T-helper 1 cell treated with Interleukin-12 subunit alpha and Interleukin-12 subunit beta and Interleukin-4 antibody, amounts not matched to agents 30 μg/mL and 1 μg/mL, for 36 hours (primary cell): ENCODE measurements around the gene ZC3H12D.
"Not testable (repeated sequence)": the region's sequence is repeated elsewhere in the genome, so short reads cannot be mapped to it uniquely, and the experiment has no call there.

Experiments used
- H3K27ac Mint-ChIP-seq: one replicate; pipeline ENCODE4 v1.8.0; 2021; ENCODE audit warnings: mild to moderate bottlenecking, mixed read lengths
- H3K27me3 Mint-ChIP-seq: one replicate; pipeline ENCODE4 v1.8.0; 2021; ENCODE audit warnings: low read depth, mixed read lengths
- H3K36me3 Mint-ChIP-seq: one replicate; pipeline ENCODE4 v1.8.0; 2021; ENCODE audit warnings: low read depth, mixed read lengths
- H3K4me1 Mint-ChIP-seq: one replicate; pipeline ENCODE4 v1.8.0; 2021; ENCODE audit warnings: low read depth, mixed read lengths
- H3K4me3 Mint-ChIP-seq: one replicate; pipeline ENCODE4 v1.8.0; 2021; ENCODE audit warnings: mild to moderate bottlenecking, moderate library complexity, mixed read lengths
- H3K9me3 Mint-ChIP-seq: one replicate; pipeline ENCODE4 v1.8.0; 2021; ENCODE audit warnings: mixed read lengths

ZC3H12D gene

DNA sequence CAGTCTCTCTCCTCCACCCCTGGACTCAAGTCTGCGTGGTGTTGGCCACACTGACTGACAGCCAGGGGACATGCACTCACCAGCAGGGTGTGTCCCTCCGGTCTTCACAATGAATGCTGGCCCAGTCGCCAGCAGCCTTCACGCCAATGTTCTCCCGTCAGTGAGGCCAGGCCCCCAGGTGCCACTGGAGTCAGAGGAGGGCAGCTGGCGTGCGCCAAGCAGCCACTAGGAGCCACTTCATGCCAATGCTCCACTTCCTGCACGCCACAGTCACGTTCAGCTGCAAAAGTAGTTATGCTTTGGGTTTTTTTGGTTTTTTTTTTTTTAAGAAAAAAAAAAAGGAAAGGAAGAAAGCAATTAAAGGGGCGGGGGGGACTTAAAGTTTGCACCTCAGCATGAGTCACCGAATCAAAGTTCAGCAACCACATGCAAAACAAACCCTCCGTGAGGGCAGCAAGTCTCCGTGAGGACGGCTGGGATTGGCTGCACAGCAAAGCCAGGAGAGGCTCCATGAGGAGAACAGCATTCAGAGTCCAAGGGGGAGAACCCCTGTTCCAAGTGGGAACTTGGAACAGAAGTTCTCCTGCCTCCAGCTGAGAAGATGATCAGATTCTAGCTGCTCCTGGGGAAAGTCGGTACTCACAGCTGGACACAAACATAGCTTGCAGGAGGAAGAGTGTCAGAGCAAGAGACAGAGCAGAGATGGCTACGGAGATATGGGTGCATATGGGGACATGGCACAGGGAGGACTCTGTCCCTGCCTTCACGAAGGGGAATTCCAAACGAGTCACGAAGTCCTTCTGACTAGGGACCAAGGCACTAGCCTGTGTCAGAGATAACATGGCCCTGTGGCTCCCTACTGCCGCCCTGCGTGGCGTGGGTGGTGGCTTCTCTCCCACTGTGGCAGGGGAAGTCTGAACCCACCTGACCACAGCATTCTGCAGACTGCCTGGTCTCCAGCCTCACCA lies at the start of gene ZC3H12D:
Gene ZC3H12D (minus strand): TSS at position 282 of the 968 bp plus-strand sequence. CDS start 10,471 bp downstream, outside the sequence.
- Mint-ChIP-seq H3K4me3 (peak within 1 kb of the TSS; percentile 98), H3K27me3 (no peaks in the 10 kb centered on the region), H3K27ac (peak within 1 kb of the TSS; percentile 97), H3K4me1 (peaks cover 48% of the 10 kb centered on the region), H3K36me3 (peaks cover 22% of the 10 kb centered on the region), H3K9me3 (no peaks in the 10 kb centered on the region)

DNA sequence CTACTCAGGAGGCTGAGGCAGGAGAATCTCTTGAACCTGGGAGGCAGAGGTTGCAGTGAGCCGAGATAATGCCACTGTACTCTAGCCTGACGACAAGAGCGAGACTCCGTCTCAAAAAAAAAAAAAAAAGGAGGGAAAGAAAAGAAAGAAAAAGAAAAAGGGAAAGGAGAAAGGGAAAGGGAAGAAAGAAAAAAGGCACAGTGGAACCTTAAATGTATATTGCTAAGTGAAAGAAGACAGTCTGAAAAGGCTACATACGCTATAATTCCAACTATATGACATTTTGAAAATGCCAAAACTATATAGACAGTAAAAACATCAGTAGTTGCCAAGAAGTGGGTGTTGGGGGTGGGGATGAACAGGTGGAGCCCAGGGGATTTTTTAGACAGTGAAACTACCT lies 44.8 kb upstream of the ZC3H12D start:
- Mint-ChIP-seq H3K4me1 (peaks cover 4% of the 10 kb centered on the region), H3K9me3 (no peaks in the 10 kb centered on the region), H3K36me3 (peaks cover 33% of the 10 kb centered on the region), H3K27ac (no peak overlapping the region), H3K4me3 (no peak overlapping the region), H3K27me3 (no peaks in the 10 kb centered on the region)

GRCh38 chr6:149515494-149515893 lies 30.7 kb upstream of the ZC3H12D start:
- H3K4me3 Mint-ChIP-seq: no peak overlapping the region
- H3K27me3 Mint-ChIP-seq: no peaks in the 10 kb centered on the region
- H3K9me3 Mint-ChIP-seq: peaks cover 4% of the 10 kb centered on the region
- H3K4me1 Mint-ChIP-seq: peaks cover 42% of the 10 kb centered on the region
- H3K36me3 Mint-ChIP-seq: peaks cover 31% of the 10 kb centered on the region
- peak overlapping the region; percentile 24 for H3K27ac Mint-ChIP-seq

DNA sequence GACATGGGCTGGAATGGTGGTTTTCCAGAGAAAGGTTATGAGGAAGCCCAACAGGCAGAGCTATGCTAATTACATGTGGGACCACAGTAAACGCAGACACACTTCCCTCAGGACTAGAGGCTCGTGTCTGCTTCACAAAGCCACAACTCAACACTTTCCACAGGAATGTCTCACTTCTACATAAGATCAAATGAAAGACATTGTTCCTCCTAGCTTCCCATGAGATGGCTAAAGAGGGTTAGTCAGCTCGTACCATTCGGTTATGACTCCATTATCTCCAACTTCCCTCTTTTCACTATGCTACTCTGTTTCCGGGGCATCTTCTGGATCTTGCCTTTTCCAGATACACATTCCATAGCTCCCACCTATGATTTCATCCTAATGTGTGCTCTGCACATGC lies 29.1 kb upstream of the ZC3H12D start:
- Mint-ChIP-seq H3K4me3 (no peak overlapping the region), H3K27ac (no peak overlapping the region), H3K4me1 (peaks cover 45% of the 10 kb centered on the region), H3K36me3 (peaks cover 30% of the 10 kb centered on the region), H3K9me3 (peaks cover 4% of the 10 kb centered on the region), H3K27me3 (no peaks in the 10 kb centered on the region)

DNA sequence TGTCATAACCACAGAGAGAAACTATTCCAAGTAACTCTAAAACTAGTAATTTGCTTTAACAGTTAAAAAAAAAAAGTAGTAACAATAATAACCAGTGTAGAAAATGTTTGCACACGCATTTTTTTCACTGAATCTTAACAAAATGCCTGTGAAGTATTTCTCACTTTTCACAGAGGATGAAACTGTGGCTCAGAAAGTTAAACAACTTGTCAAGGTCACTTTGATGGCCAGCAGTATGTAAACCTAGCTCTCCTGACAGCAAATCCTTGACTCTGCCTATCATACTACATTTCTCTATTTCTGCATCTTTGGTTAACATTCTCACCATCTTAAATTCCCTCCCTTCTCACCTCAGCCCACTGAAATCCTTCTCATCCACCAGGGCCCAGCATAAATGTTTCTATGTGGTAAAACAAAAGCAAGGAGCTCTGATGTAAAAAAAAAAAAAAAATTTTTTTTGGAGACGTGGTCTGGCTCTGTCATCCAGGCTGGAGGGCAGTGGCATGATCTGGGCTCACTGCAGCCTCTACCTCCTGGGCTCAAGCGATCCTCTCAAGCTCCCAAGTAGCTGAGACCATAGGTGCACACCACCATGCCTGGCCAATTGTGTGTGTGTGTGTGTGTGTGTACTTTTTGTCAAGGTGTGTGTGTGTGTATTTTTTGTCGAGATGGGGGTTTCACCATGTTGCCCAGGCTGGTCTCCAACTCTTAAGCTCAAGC lies 26.1 kb upstream of the ZC3H12D start:
- H3K27ac Mint-ChIP-seq: peak overlapping the region; percentile 33
- peaks cover 24% of the 10 kb centered on the region for H3K36me3 Mint-ChIP-seq
- H3K27me3 Mint-ChIP-seq: no peaks in the 10 kb centered on the region
- peaks cover 40% of the 10 kb centered on the region for H3K4me1 Mint-ChIP-seq
- peaks cover 4% of the 10 kb centered on the region for H3K9me3 Mint-ChIP-seq
- H3K4me3 Mint-ChIP-seq: no peak overlapping the region

DNA sequence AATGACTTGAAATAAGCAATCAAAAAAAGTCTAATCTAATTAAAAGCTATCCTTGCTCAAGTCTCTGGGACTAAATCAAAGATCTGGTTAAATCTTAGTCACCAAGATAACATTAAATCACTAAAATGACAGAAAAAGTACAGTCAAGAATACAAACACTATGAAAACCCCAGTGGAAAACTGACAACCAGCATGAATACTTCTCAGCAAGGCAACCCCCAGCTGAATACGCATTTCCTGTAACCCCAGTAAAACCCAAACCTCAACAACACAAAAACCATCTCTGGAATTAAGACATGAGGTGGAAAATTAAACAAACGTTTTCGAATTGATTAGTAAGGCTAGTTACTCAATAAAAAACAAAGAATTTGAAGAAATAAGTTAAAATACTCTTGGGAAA lies 23.7 kb upstream of the ZC3H12D start:
- H3K9me3 Mint-ChIP-seq: no peaks in the 10 kb centered on the region
- peaks cover 46% of the 10 kb centered on the region for H3K4me1 Mint-ChIP-seq
- peaks cover 28% of the 10 kb centered on the region for H3K36me3 Mint-ChIP-seq
- H3K27me3 Mint-ChIP-seq: no peaks in the 10 kb centered on the region
- peak overlapping the region; percentile 74 for H3K27ac Mint-ChIP-seq
- peak overlapping the region; percentile 47 for H3K4me3 Mint-ChIP-seq

DNA sequence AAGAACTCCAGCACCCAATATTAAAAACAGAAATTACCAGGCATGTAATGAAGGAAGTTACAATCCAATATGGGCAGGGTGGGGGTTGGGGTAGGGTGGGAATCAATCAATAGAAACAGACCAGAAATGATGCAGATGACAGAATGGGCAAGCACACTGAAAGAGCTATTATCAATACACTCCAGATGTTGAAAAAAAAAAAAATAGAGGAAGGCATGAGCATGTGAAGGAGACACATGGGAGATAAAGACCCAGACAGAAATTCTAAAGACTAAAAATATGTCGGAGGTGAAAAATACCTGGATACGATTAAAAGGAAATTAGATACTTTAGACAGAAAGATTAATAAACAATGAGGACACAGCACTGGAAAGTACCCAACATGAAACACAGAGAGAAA lies 19.1 kb upstream of the ZC3H12D start:
- H3K27me3 Mint-ChIP-seq: no peaks in the 10 kb centered on the region
- no peak overlapping the region for H3K27ac Mint-ChIP-seq
- no peak overlapping the region for H3K4me3 Mint-ChIP-seq
- H3K4me1 Mint-ChIP-seq: peaks cover 46% of the 10 kb centered on the region
- peaks cover 33% of the 10 kb centered on the region for H3K36me3 Mint-ChIP-seq
- no peaks in the 10 kb centered on the region for H3K9me3 Mint-ChIP-seq

DNA sequence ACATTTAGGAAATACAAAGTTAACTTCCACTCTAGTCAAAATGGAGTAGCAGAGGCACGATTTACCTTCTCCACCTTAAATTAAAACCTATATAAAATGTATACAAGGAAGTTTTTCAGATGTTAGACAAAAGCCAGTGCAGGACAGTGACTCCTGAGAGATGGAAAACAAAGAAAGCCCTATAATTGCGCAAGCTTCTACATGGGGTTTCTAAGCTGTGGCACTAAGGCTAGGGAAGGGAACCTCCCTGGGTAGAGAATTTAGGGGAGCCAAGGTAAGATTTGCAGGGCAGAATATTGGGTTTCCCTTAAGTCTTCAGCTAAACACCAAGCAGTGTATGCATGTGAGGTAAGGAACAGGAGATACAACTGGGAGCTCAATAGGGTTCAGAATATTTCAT lies 18.5 kb upstream of the ZC3H12D start:
- Mint-ChIP-seq H3K4me3 (no peak overlapping the region), H3K36me3 (peaks cover 35% of the 10 kb centered on the region), H3K4me1 (peaks cover 44% of the 10 kb centered on the region), H3K9me3 (no peaks in the 10 kb centered on the region), H3K27ac (no peak overlapping the region), H3K27me3 (no peaks in the 10 kb centered on the region)

DNA sequence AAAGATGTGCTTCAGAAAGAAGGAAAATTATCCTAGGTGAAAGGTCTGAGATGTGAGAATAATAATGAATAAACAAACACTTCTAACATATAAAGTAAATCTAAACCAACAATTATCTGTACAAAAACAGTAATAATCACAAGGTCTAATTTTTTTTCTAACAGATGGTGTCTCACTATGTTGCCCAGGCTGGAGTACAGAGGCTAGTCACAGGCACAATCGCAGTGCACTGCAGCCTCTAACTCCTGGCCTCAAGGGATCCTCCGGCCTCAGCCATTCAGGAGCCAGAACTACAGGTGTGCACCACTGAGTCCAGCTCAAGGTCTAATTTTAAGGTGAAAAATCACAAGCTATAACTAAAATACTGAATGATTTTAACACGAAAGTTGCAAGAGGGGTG lies 17.0 kb upstream of the ZC3H12D start:
- H3K27ac Mint-ChIP-seq: peak overlapping the region; percentile 1

DNA sequence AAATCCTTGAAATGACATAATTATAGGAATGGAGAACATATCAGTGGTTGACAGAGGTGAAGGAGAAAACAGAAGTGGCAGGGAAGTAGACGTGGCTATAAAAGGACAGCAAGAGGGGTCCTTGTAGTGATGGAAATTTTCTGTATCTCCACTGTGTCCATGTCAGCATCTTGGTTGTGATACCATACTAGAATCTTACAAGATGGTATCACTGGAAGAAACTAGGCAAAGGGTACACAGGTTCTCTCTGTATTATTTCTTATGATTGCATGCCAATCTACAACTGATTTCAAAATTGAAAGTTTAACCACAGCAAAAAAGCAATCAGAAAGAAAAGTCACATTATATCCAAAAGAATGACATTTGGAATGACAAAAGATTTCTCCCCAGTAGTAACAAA lies 16.4 kb upstream of the ZC3H12D start:
- H3K4me1 Mint-ChIP-seq: peaks cover 54% of the 10 kb centered on the region
- H3K27ac Mint-ChIP-seq: no peak overlapping the region
- H3K4me3 Mint-ChIP-seq: no peak overlapping the region
- peaks cover 34% of the 10 kb centered on the region for H3K36me3 Mint-ChIP-seq
- H3K9me3 Mint-ChIP-seq: no peaks in the 10 kb centered on the region
- H3K27me3 Mint-ChIP-seq: no peaks in the 10 kb centered on the region

More for the DNA sequence above, 17.0 kb upstream of the ZC3H12D start:
- peaks cover 32% of the 10 kb centered on the region for H3K36me3 Mint-ChIP-seq
- H3K27me3 Mint-ChIP-seq: no peaks in the 10 kb centered on the region
- H3K4me3 Mint-ChIP-seq: no peak overlapping the region
- H3K9me3 Mint-ChIP-seq: no peaks in the 10 kb centered on the region
- peaks cover 49% of the 10 kb centered on the region for H3K4me1 Mint-ChIP-seq

DNA sequence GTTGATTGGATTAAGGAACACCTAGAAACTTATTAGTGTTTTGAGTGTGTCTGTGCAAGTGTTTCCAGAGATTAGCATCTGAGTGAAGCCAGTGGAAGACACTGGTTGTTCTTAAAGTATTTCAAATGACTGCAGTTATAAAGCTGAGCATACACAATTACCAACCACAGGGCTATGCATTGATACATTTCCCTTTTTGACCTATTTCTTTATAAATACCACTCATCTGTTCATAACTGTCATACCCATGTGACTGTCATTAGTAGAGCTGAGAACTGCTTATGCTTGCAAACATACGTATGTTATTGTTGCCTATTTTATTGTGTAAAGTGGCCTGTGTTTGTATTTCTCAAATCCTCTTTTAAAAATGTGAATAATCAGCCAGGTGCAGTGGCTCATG lies 15.3 kb upstream of the ZC3H12D start:
- H3K27me3 Mint-ChIP-seq: no peaks in the 10 kb centered on the region
- H3K36me3 Mint-ChIP-seq: peaks cover 25% of the 10 kb centered on the region
- peaks cover 57% of the 10 kb centered on the region for H3K4me1 Mint-ChIP-seq
- H3K4me3 Mint-ChIP-seq: no peak overlapping the region
- H3K9me3 Mint-ChIP-seq: no peaks in the 10 kb centered on the region
- no peak overlapping the region for H3K27ac Mint-ChIP-seq

- H3K27ac Mint-ChIP-seq: peak overlapping the region; percentile 45
- H3K9me3 Mint-ChIP-seq: no peaks in the 10 kb centered on the region
- H3K36me3 Mint-ChIP-seq: peaks cover 22% of the 10 kb centered on the region
- H3K4me3 Mint-ChIP-seq: no peak overlapping the region
- peaks cover 62% of the 10 kb centered on the region for H3K4me1 Mint-ChIP-seq
- no peaks in the 10 kb centered on the region for H3K27me3 Mint-ChIP-seq
Observed at GRCh38 chr6:149499066-149499465, 14.3 kb upstream of the ZC3H12D start.

- H3K27ac Mint-ChIP-seq: peak overlapping the region; percentile 90
- H3K36me3 Mint-ChIP-seq: peaks cover 17% of the 10 kb centered on the region
- peak overlapping the region; percentile 63 for H3K4me3 Mint-ChIP-seq
- no peaks in the 10 kb centered on the region for H3K9me3 Mint-ChIP-seq
- H3K27me3 Mint-ChIP-seq: no peaks in the 10 kb centered on the region
- peaks cover 66% of the 10 kb centered on the region for H3K4me1 Mint-ChIP-seq
Observed at GRCh38 chr6:149497365-149497764, 12.6 kb upstream of the ZC3H12D start.

- peak overlapping the region; percentile 63 for H3K4me3 Mint-ChIP-seq
- H3K27me3 Mint-ChIP-seq, H3K9me3 Mint-ChIP-seq: not testable (repeated sequence)
- peak overlapping the region; percentile 90 for H3K27ac Mint-ChIP-seq
- H3K36me3 Mint-ChIP-seq: peaks cover 14% of the 10 kb centered on the region
- H3K4me1 Mint-ChIP-seq: peaks cover 63% of the 10 kb centered on the region
Observed at GRCh38 chr6:149496597-149496996, 11.8 kb upstream of the ZC3H12D start.
